NCI-H2196 (cell line): ENCODE results near the gene CUEDC2.

ENCODE experiments used
- DNase-seq: peaks from one replicate; lab custom pipeline; 2025; ENCODE audit not compliant: unreplicated experiment; lab: John Stamatoyannopoulos, UW

The CUEDC2 gene

GRCh38 chr10:102432162-102432950 lies at the start of gene CUEDC2:
Gene CUEDC2 (minus strand): TSS chr10:102432574. CDS start chr10:102425188, 7,386 bp downstream.
- DNase-seq, result peak; percentile 89

- DNase-seq, result no peak
Measured at GRCh38 chr10:102480396-102480795, 48.0 kb upstream of the CUEDC2 start.

GRCh38 chr10:102479651-102480050 lies 47.3 kb upstream of the CUEDC2 start:
- no peak for DNase-seq

- DNase-seq, result no peak
Measured at GRCh38 chr10:102476466-102477141, 44.2 kb upstream of the CUEDC2 start.

GRCh38 chr10:102475451-102476040 lies 43.2 kb upstream of the CUEDC2 start:
- DNase-seq, result no peak

GRCh38 chr10:102473445-102474331 lies 41.3 kb upstream of the CUEDC2 start:
- no peak for DNase-seq

GRCh38 chr10:102470579-102471546 lies 38.5 kb upstream of the CUEDC2 start:
- DNase-seq, result no peak

GRCh38 chr10:102468683-102469082 lies 36.3 kb upstream of the CUEDC2 start:
- no peak for DNase-seq

GRCh38 chr10:102467971-102468438 lies 35.6 kb upstream of the CUEDC2 start:
- DNase-seq, result no peak

- no peak for DNase-seq
Measured at GRCh38 chr10:102467318-102467717, 34.9 kb upstream of the CUEDC2 start.

GRCh38 chr10:102465466-102465865 lies 33.1 kb upstream of the CUEDC2 start:
- no peak for DNase-seq

GRCh38 chr10:102463983-102464382 lies 31.6 kb upstream of the CUEDC2 start:
- no peak for DNase-seq

GRCh38 chr10:102462512-102463054 lies 30.2 kb upstream of the CUEDC2 start:
- DNase-seq, result no peak

GRCh38 chr10:102461187-102462054 lies 29.0 kb upstream of the CUEDC2 start:
- DNase-seq, result peak; percentile 87

- DNase-seq, result no peak
Measured at GRCh38 chr10:102460836-102461186, 28.4 kb upstream of the CUEDC2 start.

- no peak for DNase-seq
Measured at GRCh38 chr10:102458656-102459055, 26.3 kb upstream of the CUEDC2 start.

- no peak for DNase-seq
Measured at GRCh38 chr10:102457591-102458150, 25.3 kb upstream of the CUEDC2 start.

- no peak for DNase-seq
Measured at GRCh38 chr10:102455893-102456471, 23.6 kb upstream of the CUEDC2 start.
